ENCODE data around the gene PDE3B. TPM values are rescaled to one million over a fixed set of nuclear protein-coding genes. Genes with fewer than 3 reads are reported as not detected.

The PDE3B gene
- total and polyA plus RNA-seq, 2 of the 4 experiments (the other 2 are of a cell fraction): 0.21 to 1.3 TPM

DNA sequence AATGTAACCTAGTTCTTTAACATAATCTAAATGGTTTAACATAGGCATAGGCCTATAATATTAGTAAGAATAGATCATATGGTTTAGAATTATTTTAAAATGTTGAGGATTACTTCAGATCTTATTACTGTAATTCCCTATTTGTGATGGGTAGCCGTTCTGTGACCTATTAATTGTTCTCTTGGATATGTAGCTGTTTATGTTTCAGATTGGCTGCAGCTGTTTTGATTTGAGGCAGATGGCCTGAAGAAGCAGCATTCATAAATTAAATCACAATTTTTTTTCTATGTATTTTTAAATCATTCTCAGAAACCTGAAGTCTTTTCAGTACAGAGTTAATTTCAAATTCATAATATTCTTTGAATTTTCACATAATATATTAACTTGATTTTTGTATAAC lies 104.5 kb downstream of the PDE3B start:
- Histone ChIP-seq H3K4me3 (ENCODE audit: insufficient read depth, low read depth, low read length) (no peak overlapping the region), H2BK20ac (ENCODE audit: low read depth, low read length) (no peak overlapping the region), H3K56ac (ENCODE audit: extremely low read depth, insufficient read depth, low read length) (no peak overlapping the region), H2AK9ac (replicated peaks; ENCODE audit: low read depth, low read length, poor library complexity) (no peak overlapping the region), H3K9me3 (ENCODE audit: control insufficient read depth, insufficient read depth, low read length) (no peaks in the 10 kb centered on the region), H2AFZ (replicated peaks; ENCODE audit: low read length, poor library complexity) (no peak overlapping the region), H3K14ac (replicated peaks; ENCODE audit: low read depth, low read length) (no peak overlapping the region), H3K9me1 (ENCODE audit: insufficient read depth, low read length) (no peaks in the 10 kb centered on the region), H3K27ac (ENCODE audit: insufficient read depth, low read length) (no peak overlapping the region), H3K23ac (ENCODE audit: low read depth, low read length) (no peak overlapping the region), H2BK15ac (ENCODE audit: low read depth, low read length) (no peak overlapping the region), H3K4me1 (ENCODE audit: control insufficient read depth, insufficient read depth, low read length) (no peaks in the 10 kb centered on the region), H3K18ac (ENCODE audit: low read depth, low read length) (no peak overlapping the region), H3K27me3 (ENCODE audit: control insufficient read depth, insufficient read depth, low read length) (no peaks in the 10 kb centered on the region), H4K20me1 (ENCODE audit: insufficient read depth, low read length) (no peaks in the 10 kb centered on the region), H3K4ac (ENCODE audit: low read depth, low read length) (no peak overlapping the region), H3K36me3 (ENCODE audit: control insufficient read depth, insufficient read depth, low read length) (no peaks in the 10 kb centered on the region), H3K79me1 (ENCODE audit: low read depth in 1 of 2, low read length in 2 of 2) (no peaks in the 10 kb centered on the region), H4K5ac (ENCODE audit: low read depth, low read length) (no peak overlapping the region), H4K8ac (ENCODE audit: low read depth in 2 of 2, low read length in 2 of 2) (no peak overlapping the region), H3K4me2 (ENCODE audit: low read depth, low read length) (no peak overlapping the region), H2BK120ac (ENCODE audit: low read depth, low read length) (no peak overlapping the region), H4K91ac (ENCODE audit: insufficient read depth, low read depth, low read length) (no peak overlapping the region), H3K9ac (ENCODE audit: low read depth, low read length) (no peak overlapping the region), H2BK5ac (ENCODE audit: low read depth, low read length, poor library complexity, severe bottlenecking) (no peak overlapping the region), H2AK5ac (ENCODE audit: low read depth, low read length) (no peak overlapping the region)
- no peak for TF ChIP-seq BHLHE40 (IDR thresholded peaks at IDR 0.05; ENCODE audit: low read depth, low read length)
- TF ChIP-seq ELK1 (IDR thresholded peaks at IDR 0.05; ENCODE audit: borderline replicate concordance, low read depth, low read length): no peak
- TF ChIP-seq FOS (IDR thresholded peaks at IDR 0.05; ENCODE audit: low read depth, low read length): no peak
- no peak for TF ChIP-seq RAD21 (IDR thresholded peaks at IDR 0.05; ENCODE audit: low read length)
- no peak for TF ChIP-seq RCOR1 (IDR thresholded peaks at IDR 0.05; ENCODE audit: insufficient replicate concordance, low read length)
- no peak for TF ChIP-seq NFE2L2 (IDR thresholded peaks at IDR 0.05; ENCODE audit: low read depth, low read length)
- no peak for TF ChIP-seq POLR2A (IDR thresholded peaks at IDR 0.05; ENCODE audit: low read depth, low read length)
- TF ChIP-seq RFX5 (IDR thresholded peaks at IDR 0.05; ENCODE audit: low read depth, low read length): no peak
- no peak for TF ChIP-seq CTCF (conservative IDR thresholded peaks at IDR 0.05; ENCODE audit: low read depth, low read length)
- TF ChIP-seq SMC3 (IDR thresholded peaks at IDR 0.05; ENCODE audit: low read depth, low read length): no peak
- no peak for TF ChIP-seq MAZ (IDR thresholded peaks at IDR 0.05; ENCODE audit: borderline replicate concordance, low read depth, low read length)
- no peak for TF ChIP-seq MXI1 (IDR thresholded peaks at IDR 0.05; ENCODE audit: borderline replicate concordance, low read depth, low read length)
- no peak for TF ChIP-seq CHD1 (IDR thresholded peaks at IDR 0.05; ENCODE audit: low read depth, low read length)
- no peak for ATAC-seq (ENCODE audit: low read depth)
- dilution Hi-C loops (cut with HindIII; ENCODE audit: low sequenced_read_pairs, unreplicated experiment) (no loop called here), in situ Hi-C loops (cut with MboI; ENCODE audit: low sequenced_read_pairs) (no loop called here), intact Hi-C loops (cut with micrococcal nuclease) (no loop called here)
- CTCF ChIA-PET: interaction anchor here (0.6 kb wide), 1 partner anchor 492 kb away, joined by 3 read pairs; no protein-coding TSS in a partner anchor
- no peak for DNase-seq
- POLR2A ChIA-PET (ENCODE audit: unreplicated experiment): no interaction called here
- BruUV-seq (replicated peaks): no TSS peak
- WGBS, 2 experiments (ENCODE audit: extremely low coverage in 2 of 2, insufficient read length in 1 of 2): no CpG with 5 or more reads among the region's 1 CpG

All from IMR-90 (cell line).